Measurements from ENCODE around the gene GABRR3.

GABRR3 gene

GRCh38 chr3:97988784-97989568 is 46.1 kb downstream of the GABRR3 start:
- ATAC-seq, result no peak

- no peak for ATAC-seq
Observed at GRCh38 chr3:97987306-97987705, 47.8 kb downstream of the GABRR3 start.

- ATAC-seq, result no peak
Observed at GRCh38 chr3:97983933-97984491, 51.1 kb downstream of the GABRR3 start.

- ATAC-seq, result peak; percentile 48 to 58
Observed at GRCh38 chr3:97981886-97982285, 53.2 kb downstream of the GABRR3 start.

GRCh38 chr3:97979610-97980009 is 55.5 kb downstream of the GABRR3 start:
- ATAC-seq, result no peak

- ATAC-seq, result no peak
Observed at GRCh38 chr3:97975466-97975865, 59.6 kb downstream of the GABRR3 start.

GRCh38 chr3:97974996-97975395 is 60.1 kb downstream of the GABRR3 start:
- ATAC-seq, result no peak

GRCh38 chr3:97972976-97973375 is 62.1 kb downstream of the GABRR3 start:
- no peak for ATAC-seq

- peak; percentile 87 to 90 for ATAC-seq
Observed at GRCh38 chr3:97971679-97972567, 63.2 kb downstream of the GABRR3 start, which contains the start of gene RIOX2. RIOX2 (minus strand) TSS chr3:97972431; CDS start chr3:97967593, 4,838 bp downstream.

GRCh38 chr3:97970956-97971620 is 64.0 kb downstream of the GABRR3 start:
- ATAC-seq, result no peak

- no peak for ATAC-seq
Observed at GRCh38 chr3:97970156-97970555, 65.0 kb downstream of the GABRR3 start.

GRCh38 chr3:97969541-97969940 is 65.6 kb downstream of the GABRR3 start:
- no peak for ATAC-seq

GRCh38 chr3:97968376-97968775 is 66.7 kb downstream of the GABRR3 start:
- ATAC-seq, result no peak

GRCh38 chr3:97967966-97968365 is 67.1 kb downstream of the GABRR3 start:
- ATAC-seq, result no peak

- no peak for ATAC-seq
Observed at GRCh38 chr3:97960993-97961766, 73.9 kb downstream of the GABRR3 start.

GRCh38 chr3:97960551-97960950 is 74.6 kb downstream of the GABRR3 start:
- ATAC-seq, result no peak

GRCh38 chr3:97959872-97960271 is 75.2 kb downstream of the GABRR3 start:
- no peak for ATAC-seq

- ATAC-seq, result no peak
Observed at GRCh38 chr3:97958796-97959195, 76.3 kb downstream of the GABRR3 start.

- no peak for ATAC-seq
Observed at GRCh38 chr3:97958396-97958795, 76.7 kb downstream of the GABRR3 start.

GRCh38 chr3:97957617-97958311 is 77.4 kb downstream of the GABRR3 start:
- ATAC-seq, result no peak

GRCh38 chr3:97956051-97956450 is 79.1 kb downstream of the GABRR3 start:
- ATAC-seq, result no peak
